IMR-90 (cell line): ENCODE data around the gene SLC46A3. TPM values are rescaled to one million over a fixed set of nuclear protein-coding genes. Genes with fewer than 3 reads are reported as not detected.
A peak's percentile ranks its signal among the peaks of the same experiment; 100 is the strongest.

Experiments used
- ATAC-seq: fragments of 200-7000 bp; cut with Tn5 transposase; 2 replicates; pipeline ENCODE4 v1.9.1; 2020; ENCODE audit warnings: low read depth, mild to moderate bottlenecking, moderate library complexity
- BruUV-seq: library from RNA; stranded (reverse); fragments of 400-500 nt; replicated peaks from 2 replicates; lab custom pipeline; 2021; lab: Mats Ljungman, UMichigan
- CTCF ChIA-PET: fragments of 300-600 bp; formaldehyde crosslinking; extraction: SDS; loops from one replicate; lab custom pipeline; 2021; ENCODE audit warnings: antibody characterized with exemption; lab: Yijun Ruan, JAX
- POLR2A ChIA-PET: fragments of 300-600 bp; sonication (Branson Sonifier 250); formaldehyde crosslinking; loops from one replicate; lab custom pipeline; 2022; ENCODE audit warnings: antibody characterized with exemption; ENCODE audit not compliant: unreplicated experiment; lab: Charles Lee
- DNase-seq: peaks from one replicate; pipeline ENCODE4 v3.0.0; 2013
- H2AFZ ChIP-seq: replicated peaks from 2 replicates; pipeline ENCODE3; 2013; ENCODE audit warnings: low read length, mild to moderate bottlenecking; ENCODE audit not compliant: poor library complexity
- H2AK5ac ChIP-seq: 2 replicates; pipeline ENCODE4 v1.6.1; 2013; ENCODE audit warnings: low read depth, low read length, inconsistent platforms
- H2AK9ac ChIP-seq: replicated peaks from 2 replicates; pipeline ENCODE3; 2013; ENCODE audit warnings: mild to moderate bottlenecking, low read depth, low read length, moderate library complexity; ENCODE audit not compliant: poor library complexity
- H2BK120ac ChIP-seq: 2 replicates; pipeline ENCODE4 v1.6.1; 2013; ENCODE audit warnings: low read depth, low read length, inconsistent platforms
- H2BK15ac ChIP-seq: 3 replicates; pipeline ENCODE4 v1.6.1; 2013; ENCODE audit warnings: low read depth, low read length, inconsistent platforms
- H2BK20ac ChIP-seq: 2 replicates; pipeline ENCODE4 v1.6.1; 2013; ENCODE audit warnings: low read depth, mild to moderate bottlenecking, inconsistent platforms, low read length, moderate library complexity
- H2BK5ac ChIP-seq: 2 replicates; pipeline ENCODE4 v1.6.1; 2013; ENCODE audit warnings: mild to moderate bottlenecking, low read depth, low read length, inconsistent platforms; ENCODE audit not compliant: poor library complexity, severe bottlenecking
- H3K14ac ChIP-seq: replicated peaks from 2 replicates; pipeline ENCODE4 v1.6.1; 2013; ENCODE audit warnings: low read depth, low read length, inconsistent platforms
- H3K18ac ChIP-seq: 2 replicates; pipeline ENCODE4 v1.6.1; 2013; ENCODE audit warnings: low read depth, low read length, control low read depth
- H3K23ac ChIP-seq: 2 replicates; pipeline ENCODE4 v1.6.1; 2013; ENCODE audit warnings: low read depth, low read length, inconsistent platforms
- H3K27ac ChIP-seq: 2 replicates; pipeline ENCODE4 v1.5.1; 2013; ENCODE audit warnings: mild to moderate bottlenecking, control low read depth, low read length; ENCODE audit not compliant: insufficient read depth
- H3K27me3 ChIP-seq: 2 replicates; pipeline ENCODE4 v1.6.1; 2013; ENCODE audit warnings: low read length; ENCODE audit not compliant: control insufficient read depth, insufficient read depth
- H3K36me3 ChIP-seq: 2 replicates; pipeline ENCODE4 v1.6.1; 2013; ENCODE audit warnings: low read length, mixed read lengths; ENCODE audit not compliant: control insufficient read depth, insufficient read depth
- H3K4ac ChIP-seq: 2 replicates; pipeline ENCODE4 v1.6.1; 2013; ENCODE audit warnings: low read depth, low read length, inconsistent platforms
- H3K4me1 ChIP-seq: 2 replicates; pipeline ENCODE4 v1.6.1; 2013; ENCODE audit warnings: low read length, mixed read lengths; ENCODE audit not compliant: control insufficient read depth, insufficient read depth
- H3K4me2 ChIP-seq: 2 replicates; pipeline ENCODE4 v1.6.1; 2013; ENCODE audit warnings: low read depth, mild to moderate bottlenecking, control low read depth, low read length, moderate library complexity
- H3K4me3 ChIP-seq: 2 replicates; pipeline ENCODE4 v1.5.1; 2013; ENCODE audit warnings: low read depth, mild to moderate bottlenecking, control low read depth, low read length, moderate library complexity; ENCODE audit not compliant: insufficient read depth
- H3K56ac ChIP-seq: 2 replicates; pipeline ENCODE4 v1.6.1; 2013; ENCODE audit warnings: low read length, inconsistent platforms; ENCODE audit not compliant: insufficient read depth; ENCODE audit errors: extremely low read depth
- H3K79me1 ChIP-seq, 2 experiments: 2 replicates each; pipeline ENCODE4 v1.6.1; 2013; ENCODE audit warnings: low read length in 2 of 2, inconsistent platforms in 1 of 2, low read depth in 1 of 2
- H3K9ac ChIP-seq: 2 replicates; pipeline ENCODE4 v1.6.1; 2013; ENCODE audit warnings: low read depth, low read length, control low read depth
- H3K9me1 ChIP-seq: 2 replicates; pipeline ENCODE4 v1.6.1; 2013; ENCODE audit warnings: low read length, inconsistent platforms; ENCODE audit not compliant: insufficient read depth
- H3K9me3 ChIP-seq: 2 replicates; pipeline ENCODE4 v1.6.1; 2013; ENCODE audit warnings: low read length; ENCODE audit not compliant: control insufficient read depth, insufficient read depth
- H4K20me1 ChIP-seq: 2 replicates; pipeline ENCODE4 v1.6.1; 2013; ENCODE audit warnings: low read length, inconsistent platforms; ENCODE audit not compliant: insufficient read depth
- H4K5ac ChIP-seq: 2 replicates; pipeline ENCODE4 v1.6.1; 2013; ENCODE audit warnings: mild to moderate bottlenecking, low read depth, low read length, control low read depth
- H4K8ac ChIP-seq, 2 experiments: 2 replicates each; pipeline ENCODE4 v1.6.1; 2013; ENCODE audit warnings: low read depth in 2 of 2, low read length in 2 of 2, control low read depth in 1 of 2, inconsistent platforms in 1 of 2
- H4K91ac ChIP-seq: 2 replicates; pipeline ENCODE4 v1.6.1; 2013; ENCODE audit warnings: low read depth, low read length, inconsistent platforms; ENCODE audit not compliant: insufficient read depth
- BHLHE40 ChIP-seq: fragments of 150-350 bp; IDR thresholded peaks from 2 replicates; pipeline ENCODE4 v1.6.1; 2016; ENCODE audit warnings: mild to moderate bottlenecking, low read depth, low read length
- CEBPB ChIP-seq: IDR thresholded peaks from 2 replicates; pipeline ENCODE4 v1.6.1; 2012; ENCODE audit warnings: low read depth, low read length, improper control_type of control experiment
- CHD1 ChIP-seq: IDR thresholded peaks from 2 replicates; pipeline ENCODE4 v1.6.1; 2012; ENCODE audit warnings: low read depth, low read length, improper control_type of control experiment
- CTCF ChIP-seq: conservative IDR thresholded peaks from 2 replicates; pipeline ENCODE4 v1.5.1; 2012; ENCODE audit warnings: mild to moderate bottlenecking, low read depth, low read length, improper control_type of control experiment
- FOS ChIP-seq: fragments of 150-350 bp; IDR thresholded peaks from 2 replicates; pipeline ENCODE4 v1.6.1; 2016; ENCODE audit warnings: low read depth, low read length
- MAFK ChIP-seq: IDR thresholded peaks from 2 replicates; pipeline ENCODE4 v1.6.1; 2012; ENCODE audit warnings: low read depth, low read length, improper control_type of control experiment
- MXI1 ChIP-seq: IDR thresholded peaks from 2 replicates; pipeline ENCODE4 v1.6.1; 2012; ENCODE audit warnings: low read depth, mild to moderate bottlenecking, low read length, moderate library complexity, borderline replicate concordance
- NFE2L2 ChIP-seq: fragments of 150-350 bp; IDR thresholded peaks from 2 replicates; pipeline ENCODE4 v1.6.1; 2016; ENCODE audit warnings: low read depth, mild to moderate bottlenecking, low read length
- RAD21 ChIP-seq: IDR thresholded peaks from 2 replicates; pipeline ENCODE4 v1.6.1; 2012; ENCODE audit warnings: low read length, improper control_type of control experiment
- SMC3 ChIP-seq: fragments of 150-350 bp; IDR thresholded peaks from 2 replicates; pipeline ENCODE4 v1.6.1; 2016; ENCODE audit warnings: low read depth, mild to moderate bottlenecking, antibody characterized with exemption, low read length, moderate library complexity
- WGBS, 2 experiments: methylation state at CpG; one replicate each; pipeline versions ENCODE4 v1.1.5 to v1.1.7; 2013; ENCODE audit warnings: missing lambda C conversion rate in 2 of 2; ENCODE audit not compliant: insufficient read length in 1 of 2; ENCODE audit errors: extremely low coverage in 2 of 2; 5-methylcytosine and 5-hydroxymethylcytosine counted together
- dilution Hi-C: fragments of 300-500 bp; cut with HindIII; formaldehyde crosslinking; loops from one replicate; pipeline ENCODE4 v1.14.3; 2018; ENCODE audit warnings: low sequenced_read_pairs; ENCODE audit not compliant: unreplicated experiment
- in situ Hi-C: fragments of 300-500 bp; cut with MboI; formaldehyde crosslinking; loops from 3 replicates; pipeline ENCODE4 v1.14.3; 2019; ENCODE audit warnings: low sequenced_read_pairs, inconsistent platforms, mixed read lengths
- intact Hi-C: fragments of 100-400 bp; cut with micrococcal nuclease; formaldehyde crosslinking; loops from 2 replicates; pipeline ENCODE4 v1.10.0; 2022
- polyA plus RNA-seq, 3 experiments: library from polyadenylated mRNA; depleted of rRNA; stranded (reverse); fragments of >200 nt; gene quantifications; 2 replicates each; pipeline ENCODE4 v1.2.3, GENCODE V29; 2012; ENCODE audit warnings: low replicate concordance in 1 of 3
- total RNA-seq: library from RNA; depleted of rRNA; stranded (reverse); fragments of >200 nt; gene quantifications from 2 replicates; pipeline ENCODE4 v1.2.3, GENCODE V29; 2012

Gene SLC46A3
- total and polyA plus RNA-seq, 2 of the 4 experiments (the other 2 are of a cell fraction): 0.54 to 0.89 TPM

- Histone ChIP-seq H3K4me1 (peaks cover 12% of the 10 kb centered on the region), H3K4me2 (no peak overlapping the region), H2AK9ac (no peak overlapping the region), H4K20me1 (no peaks in the 10 kb centered on the region), H2BK15ac (0 out of 3 replicates have a peak overlapping the region, but pooled peaks have one; percentile 36), H2BK120ac (0 out of 2 replicates have a peak overlapping the region, but pooled peaks have one; percentile 9), H3K9me1 (peaks cover 4% of the 10 kb centered on the region; the same call in 1 of the 2 replicates), H3K9me3 (no peaks in the 10 kb centered on the region), H3K36me3 (no peaks in the 10 kb centered on the region), H3K9ac (no peak overlapping the region), H3K4me3 (no peak overlapping the region), H3K23ac (peak overlapping the region; percentile 12; the same call in 1 of the 2 replicates), H3K56ac (no peak overlapping the region), H4K5ac (0 out of 2 replicates have a peak overlapping the region, but pooled peaks have one; percentile 23), H2AFZ (no peak overlapping the region), H3K14ac (0 out of 2 replicates have a peak overlapping the region, but pooled peaks have one; percentile 46), H3K4ac (peak overlapping the region; percentile 46), H2BK20ac (no peak overlapping the region; the same call in 1 of the 2 replicates), H4K91ac (no peak overlapping the region), H2AK5ac (peak overlapping the region; percentile 48; the same call in 1 of the 2 replicates), H3K27me3 (no peaks in the 10 kb centered on the region), H3K79me1 (no peaks in the 10 kb centered on the region), H4K8ac (peak overlapping the region in 1 of 2 experiments; percentile 19; a peak in 1 of 4 replicates), H2BK5ac (no peak overlapping the region), H3K18ac (no peak overlapping the region; the same call in 1 of the 2 replicates), H3K27ac (no peak overlapping the region)
- dilution Hi-C loops: no loop called here
- intact Hi-C loops: loop anchor here (5.0 kb wide), 1 partner anchor 35 kb away; no protein-coding TSS in a partner anchor
- in situ Hi-C loops: no loop called here
- DNase-seq (no peak), ATAC-seq (no peak)
- ChIA-PET CTCF (no interaction called here), POLR2A (no interaction called here)
- 59% methylated on average over 3 of the region's 3 CpGs; no CpG with 5 or more reads in 1 of the 2 experiments for WGBS, 2 experiments
- TF ChIP-seq NFE2L2 (no peak), CHD1 (no peak), MAFK (no peak), MXI1 (no peak), RAD21 (no peak), SMC3 (no peak), CEBPB (no peak), BHLHE40 (no peak), CTCF (no peak), FOS (no peak)
- no TSS peak for BruUV-seq
Observed at GRCh38 chr13:28717170-28717569, 1.6 kb downstream of the SLC46A3 start.
